ENCODE results near the gene NPDC1. TPM values are rescaled to one million over a fixed set of nuclear protein-coding genes. Genes with fewer than 3 reads are reported as not detected.

Gene NPDC1
- total and polyA plus RNA-seq, 2 of the 8 experiments (the other 6 are each of a cell fraction or from before 2014, with no cell fraction given), result 26.2 to 44.1 TPM

- TF ChIP-seq KDM4A (IDR thresholded peaks at IDR 0.05; ENCODE audit: low read depth, low read length, severe bottlenecking) (no peak), EZH2 (IDR thresholded peaks at IDR 0.05; ENCODE audit: low read depth, low read length, severe bottlenecking) (no peak), SRF (IDR thresholded peaks at IDR 0.05; ENCODE audit: low read depth, low read length) (no peak), RAD21 (IDR thresholded peaks at IDR 0.05 in 1 of 2, conservative IDR thresholded peaks at IDR 0.05 in 1 of 2; ENCODE audit: low read depth in 2 of 2, low read length in 2 of 2) (no peak), CEBPB (IDR thresholded peaks at IDR 0.05; ENCODE audit: low read depth, low read length) (no peak), CREB1 (IDR thresholded peaks at IDR 0.05) (no peak), CHD2 (IDR thresholded peaks at IDR 0.05; ENCODE audit: low read length) (no peak), JUN (IDR thresholded peaks at IDR 0.05; ENCODE audit: low read depth, low read length) (no peak)
Observed at GRCh38 chr9:137006116-137007003, 39.6 kb downstream of the NPDC1 start (continued).
